ENCODE measurements around the gene ATXN3.

ATXN3 gene

DNA sequence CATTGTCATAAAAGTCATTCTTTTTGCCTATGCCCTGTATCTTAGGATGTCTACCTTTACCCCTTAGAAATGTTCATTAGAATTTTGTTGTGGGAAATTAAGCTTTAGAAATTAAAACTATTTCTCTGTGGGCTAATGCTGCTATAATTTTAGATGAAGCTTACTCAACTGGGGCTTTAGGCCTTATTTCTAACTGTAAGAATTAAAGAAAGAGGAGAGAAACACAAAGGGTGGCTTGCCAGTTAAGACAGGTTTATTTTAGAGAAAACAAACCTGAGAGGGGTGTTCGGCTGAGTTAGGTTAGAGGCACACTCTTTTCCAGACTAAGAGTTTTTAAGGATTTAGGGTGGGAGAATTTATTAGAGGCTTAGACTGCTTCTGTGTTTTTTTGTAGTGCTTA lies 72.9 kb downstream of the ATXN3 start:
- TF ChIP-seq, protein P1, sequence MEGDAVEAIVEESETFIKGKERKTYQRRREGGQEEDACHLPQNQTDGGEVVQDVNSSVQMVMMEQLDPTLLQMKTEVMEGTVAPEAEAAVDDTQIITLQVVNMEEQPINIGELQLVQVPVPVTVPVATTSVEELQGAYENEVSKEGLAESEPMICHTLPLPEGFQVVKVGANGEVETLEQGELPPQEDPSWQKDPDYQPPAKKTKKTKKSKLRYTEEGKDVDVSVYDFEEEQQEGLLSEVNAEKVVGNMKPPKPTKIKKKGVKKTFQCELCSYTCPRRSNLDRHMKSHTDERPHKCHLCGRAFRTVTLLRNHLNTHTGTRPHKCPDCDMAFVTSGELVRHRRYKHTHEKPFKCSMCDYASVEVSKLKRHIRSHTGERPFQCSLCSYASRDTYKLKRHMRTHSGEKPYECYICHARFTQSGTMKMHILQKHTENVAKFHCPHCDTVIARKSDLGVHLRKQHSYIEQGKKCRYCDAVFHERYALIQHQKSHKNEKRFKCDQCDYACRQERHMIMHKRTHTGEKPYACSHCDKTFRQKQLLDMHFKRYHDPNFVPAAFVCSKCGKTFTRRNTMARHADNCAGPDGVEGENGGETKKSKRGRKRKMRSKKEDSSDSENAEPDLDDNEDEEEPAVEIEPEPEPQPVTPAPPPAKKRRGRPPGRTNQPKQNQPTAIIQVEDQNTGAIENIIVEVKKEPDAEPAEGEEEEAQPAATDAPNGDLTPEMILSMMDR (IDR thresholded peaks at IDR 0.05; ENCODE audit: low read length, missing control alignments): no peak
- no peak overlapping the region for H3K4me3 ChIP-seq (replicated peaks; ENCODE audit: low read depth, low read length)
- DNase-seq (ENCODE audit: low read depth): no peak

DNA sequence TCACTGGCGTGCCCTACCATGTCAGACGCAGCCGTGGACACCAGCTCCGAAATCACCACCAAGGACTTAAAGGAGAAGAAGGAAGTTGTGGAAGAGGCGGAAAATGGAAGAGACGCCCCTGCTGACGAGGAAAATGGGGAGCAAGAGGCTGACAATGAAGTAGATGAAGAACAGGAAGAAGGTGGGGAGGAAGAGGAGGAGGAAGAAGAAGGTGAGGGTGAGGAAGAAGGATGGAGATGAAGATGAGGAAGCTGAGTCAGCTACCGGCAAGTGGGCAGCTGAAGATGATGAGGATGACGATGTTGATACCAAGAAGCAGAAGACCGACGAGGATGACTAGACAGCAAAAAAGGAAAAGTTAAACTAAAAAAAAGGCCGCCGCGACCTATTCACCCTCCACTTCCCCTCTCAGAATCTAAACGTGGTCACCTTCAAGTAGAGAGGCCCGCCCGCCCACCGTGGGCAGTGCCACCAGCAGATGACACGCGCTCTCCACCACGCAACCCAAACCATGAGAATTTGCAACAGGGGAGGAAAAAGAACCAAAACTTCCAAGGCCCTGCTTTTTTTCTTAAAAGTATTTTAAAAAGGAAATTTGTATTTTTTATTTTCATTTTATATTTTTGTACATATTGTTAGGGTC lies 79.7 kb downstream of the ATXN3 start:
- H3K4me3 ChIP-seq (replicated peaks; ENCODE audit: low read depth, low read length): no peak overlapping the region
- TF ChIP-seq, protein P1 (IDR thresholded peaks at IDR 0.05; ENCODE audit: low read length, missing control alignments): no peak
- no peak for DNase-seq (ENCODE audit: low read depth)

DNA sequence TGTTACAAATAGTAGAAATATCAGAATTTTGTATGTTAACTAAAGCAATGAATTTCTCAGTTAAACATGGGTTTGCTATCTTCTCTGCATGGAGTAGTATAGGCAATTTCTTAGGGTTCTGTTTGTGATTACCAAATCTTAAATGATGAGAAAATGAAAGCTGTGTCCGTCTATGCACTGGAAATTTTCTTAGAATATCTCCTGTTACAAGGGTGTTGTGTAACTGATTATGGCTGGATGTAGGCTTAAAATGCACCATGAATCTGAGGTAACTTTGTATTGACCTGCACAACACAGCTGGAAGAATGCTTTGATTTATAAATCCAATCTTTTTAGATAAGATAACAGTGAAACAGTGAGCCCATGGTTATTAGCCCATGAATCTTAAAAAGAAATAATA lies 84.3 kb downstream of the ATXN3 start:
- DNase-seq (ENCODE audit: low read depth): no peak
- TF ChIP-seq, protein P1 (IDR thresholded peaks at IDR 0.05; ENCODE audit: low read length, missing control alignments): no peak

DNA sequence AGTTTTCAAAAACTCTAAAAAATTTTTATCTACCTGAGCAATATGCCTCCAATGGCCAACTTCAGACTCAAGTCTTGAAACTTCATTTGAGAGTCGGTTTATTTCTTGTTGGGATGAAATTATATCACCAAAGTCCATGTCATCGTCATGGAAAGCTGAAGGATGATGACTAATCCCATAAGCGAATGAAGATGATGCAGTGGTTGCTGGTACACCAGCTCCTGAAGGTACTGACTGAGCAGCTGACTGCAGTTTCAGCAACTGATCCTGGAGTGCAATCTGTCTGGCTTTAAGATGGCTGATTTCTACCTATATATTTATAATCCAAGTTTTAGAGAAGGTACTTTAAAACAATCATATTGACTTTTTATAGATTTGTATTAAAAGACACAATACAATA lies 84.9 kb downstream of the ATXN3 start:
- H3K4me3 ChIP-seq (replicated peaks; ENCODE audit: low read depth, low read length): no peak overlapping the region
- TF ChIP-seq, protein P1 (IDR thresholded peaks at IDR 0.05; ENCODE audit: low read length, missing control alignments): no peak
- no peak for DNase-seq (ENCODE audit: low read depth)

More for the DNA sequence above, 84.3 kb downstream of the ATXN3 start:
- H3K4me3 ChIP-seq (replicated peaks; ENCODE audit: low read depth, low read length): no peak overlapping the region

DNA sequence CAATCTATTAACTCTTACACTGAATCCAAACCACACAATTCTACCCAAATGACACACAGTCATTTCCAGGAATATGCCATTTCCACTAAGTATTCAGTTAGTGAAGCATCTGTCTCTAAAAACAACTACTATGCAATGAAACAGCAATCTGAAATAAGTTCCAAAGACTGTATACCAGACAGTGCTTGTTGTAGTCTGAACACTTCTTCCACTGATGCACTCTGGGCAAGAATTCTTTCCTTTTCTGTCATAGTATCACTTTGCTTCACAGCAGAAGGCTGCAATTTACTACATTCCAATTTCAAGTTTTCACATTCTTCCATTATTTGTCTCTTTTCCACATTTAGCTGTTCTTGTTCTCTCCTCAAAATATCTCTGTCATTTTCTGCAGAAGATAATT lies 92.3 kb downstream of the ATXN3 start:
- TF ChIP-seq, protein P1 (IDR thresholded peaks at IDR 0.05; ENCODE audit: low read length, missing control alignments): no peak
- no peak for DNase-seq (ENCODE audit: low read depth)
- H3K4me3 ChIP-seq (replicated peaks; ENCODE audit: low read depth, low read length): no peak overlapping the region

DNA sequence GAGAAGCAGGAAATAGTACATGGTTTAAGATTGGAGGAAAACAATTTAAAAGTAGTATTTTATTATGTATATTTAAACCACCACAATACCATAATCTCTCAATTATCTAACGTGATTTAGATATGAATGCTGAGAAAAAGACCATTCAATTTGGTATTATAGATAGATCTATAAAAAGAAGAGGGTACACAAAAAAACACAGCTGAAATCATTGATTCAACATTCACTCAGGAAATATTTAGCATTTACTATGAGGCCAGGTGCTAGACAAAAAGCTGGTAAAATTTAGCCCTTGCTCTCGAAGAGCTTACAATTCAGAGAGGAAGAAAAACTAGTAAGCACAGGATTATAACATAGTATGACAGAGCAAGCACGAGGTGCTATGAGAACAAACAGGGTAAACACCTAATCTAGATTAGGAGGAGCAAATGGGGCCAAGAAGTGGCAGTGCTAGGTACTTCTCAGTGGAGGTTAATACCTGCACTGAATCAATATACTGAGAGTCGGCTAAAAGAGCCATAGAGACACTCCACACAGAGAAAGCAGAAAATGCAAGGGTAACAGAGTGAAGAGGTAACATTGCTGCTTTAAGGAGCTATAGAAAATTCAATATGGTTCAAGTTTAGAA lies 94.1 kb downstream of the ATXN3 start:
- TF ChIP-seq, protein P1 (IDR thresholded peaks at IDR 0.05; ENCODE audit: low read length, missing control alignments): no peak
- H3K4me3 ChIP-seq (replicated peaks; ENCODE audit: low read depth, low read length): no peak overlapping the region
- DNase-seq (ENCODE audit: low read depth): no peak

DNA sequence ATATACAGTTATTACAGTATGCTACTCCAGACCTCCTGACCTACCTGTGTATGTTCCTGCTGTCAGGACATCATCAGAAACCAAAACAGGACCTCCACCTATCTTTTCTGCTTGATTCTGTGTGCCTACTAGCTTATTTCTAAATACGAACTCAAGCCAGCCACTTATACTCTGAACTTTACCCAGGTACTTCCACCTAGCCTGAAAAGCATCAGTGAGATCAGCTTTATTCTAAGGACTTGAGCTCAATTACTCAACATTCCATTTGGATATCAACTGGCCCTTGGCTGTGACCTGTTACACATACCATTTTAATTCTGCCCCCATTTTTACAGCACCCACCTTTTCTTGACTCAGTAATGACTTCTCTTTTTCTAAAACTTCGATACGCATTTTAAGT lies 95.7 kb downstream of the ATXN3 start:
- TF ChIP-seq, protein P1 (IDR thresholded peaks at IDR 0.05; ENCODE audit: low read length, missing control alignments): no peak
- no peak for DNase-seq (ENCODE audit: low read depth)
- no peak overlapping the region for H3K4me3 ChIP-seq (replicated peaks; ENCODE audit: low read depth, low read length)

All from fibroblast of pulmonary artery (primary cell).